HG03135 (cell line): ENCODE results near the gene AP2S1.
"Not testable (repeated sequence)": the region's sequence is repeated elsewhere in the genome, so short reads cannot be mapped to it uniquely, and the experiment has no call there.

Source experiments
- ATAC-seq: cut with Tn5 transposase; IDR thresholded peaks from one replicate; pipeline ENCODE4 v1.9.1; 2021; ENCODE audit warnings: mild to moderate bottlenecking, moderate library complexity; ENCODE audit not compliant: unreplicated experiment

Gene AP2S1

DNA sequence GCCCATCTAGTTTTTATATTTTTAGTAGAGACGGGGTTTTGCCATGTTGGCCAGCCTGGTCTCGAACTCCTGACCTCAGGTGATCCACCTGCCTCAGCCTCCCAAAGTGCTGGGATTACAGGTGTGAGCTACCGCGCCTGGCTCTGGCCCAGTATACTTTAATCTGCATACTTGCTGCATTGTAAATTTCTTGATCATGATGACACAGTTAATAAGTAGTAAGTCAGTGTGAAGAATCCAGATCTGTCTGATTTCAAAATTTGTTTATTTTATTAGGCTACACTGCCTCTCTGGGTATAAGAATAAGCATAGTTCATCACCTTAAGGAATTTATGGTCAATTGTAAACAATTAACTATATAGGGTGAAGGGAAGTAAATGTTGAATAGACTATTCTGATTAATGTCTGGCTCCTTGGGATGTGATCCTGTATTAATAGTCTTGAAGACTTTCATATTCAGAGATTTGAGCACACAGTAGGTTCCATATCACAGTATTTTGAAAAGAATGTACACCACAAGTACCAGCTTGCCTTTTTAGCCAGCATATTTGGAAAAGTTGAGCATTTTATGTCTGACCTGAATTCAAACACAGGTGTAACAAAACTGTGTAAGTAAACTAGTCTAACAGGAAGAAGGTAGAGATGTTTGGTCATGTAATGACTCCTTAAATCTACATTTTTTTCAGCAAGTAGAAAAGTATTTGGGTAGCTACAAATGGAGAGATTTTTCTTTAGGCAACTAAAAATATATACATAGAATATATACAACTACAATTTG is 17.6 kb upstream of the AP2S1 start:
- no peak for ATAC-seq

DNA sequence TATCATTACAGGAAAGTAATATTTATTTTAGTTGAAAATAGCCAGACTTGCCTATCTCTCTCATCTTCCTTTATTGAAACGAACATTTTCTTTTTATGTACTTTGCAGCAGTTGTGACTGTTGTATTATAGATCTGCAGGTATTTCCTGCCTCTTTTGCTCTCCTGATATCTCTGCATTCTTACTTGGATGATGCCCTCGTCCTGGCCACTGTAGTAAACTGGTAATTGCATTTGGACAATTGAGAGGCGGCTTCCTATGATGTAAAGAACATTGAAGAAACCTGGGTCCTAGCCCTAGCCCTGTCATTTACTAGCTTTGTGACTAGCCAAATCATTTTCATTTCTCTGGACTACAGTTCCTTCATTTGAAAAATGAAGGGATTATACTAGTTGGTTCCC is 16.5 kb upstream of the AP2S1 start:
- no peak for ATAC-seq

DNA sequence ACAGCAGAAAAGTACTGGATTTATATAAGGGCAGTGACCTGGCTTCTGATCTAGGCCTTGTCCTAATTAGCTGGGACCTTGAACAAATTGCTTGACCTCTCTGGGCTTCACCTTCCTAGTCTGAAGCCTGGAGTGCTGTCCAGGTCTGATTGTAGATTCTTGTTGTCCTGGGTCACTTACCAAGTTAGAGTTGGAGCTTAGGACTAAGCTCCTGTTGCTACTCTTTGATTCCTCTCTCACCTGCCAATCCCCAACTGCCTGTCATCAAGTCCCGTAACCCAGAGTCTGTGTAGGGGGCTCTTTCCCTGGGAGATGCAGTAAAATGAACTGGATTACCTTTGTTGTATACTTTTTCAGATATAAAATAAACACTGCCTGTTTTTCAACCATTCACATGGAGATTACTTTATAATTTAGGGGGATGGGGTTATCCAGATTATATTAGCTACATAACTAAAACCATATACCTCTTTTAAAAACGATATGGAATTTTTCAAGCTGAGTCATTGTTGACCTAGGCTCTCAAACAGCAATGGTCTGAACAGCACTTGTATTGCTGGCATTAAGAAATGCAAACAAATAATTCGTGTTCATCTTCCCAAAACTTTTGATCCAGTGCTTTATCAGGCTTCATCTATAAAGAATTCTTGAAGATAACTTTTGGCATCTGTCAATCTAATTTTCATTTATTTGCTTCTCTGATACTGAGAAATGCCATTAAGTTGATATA is 15.9 kb upstream of the AP2S1 start:
- no peak for ATAC-seq

DNA sequence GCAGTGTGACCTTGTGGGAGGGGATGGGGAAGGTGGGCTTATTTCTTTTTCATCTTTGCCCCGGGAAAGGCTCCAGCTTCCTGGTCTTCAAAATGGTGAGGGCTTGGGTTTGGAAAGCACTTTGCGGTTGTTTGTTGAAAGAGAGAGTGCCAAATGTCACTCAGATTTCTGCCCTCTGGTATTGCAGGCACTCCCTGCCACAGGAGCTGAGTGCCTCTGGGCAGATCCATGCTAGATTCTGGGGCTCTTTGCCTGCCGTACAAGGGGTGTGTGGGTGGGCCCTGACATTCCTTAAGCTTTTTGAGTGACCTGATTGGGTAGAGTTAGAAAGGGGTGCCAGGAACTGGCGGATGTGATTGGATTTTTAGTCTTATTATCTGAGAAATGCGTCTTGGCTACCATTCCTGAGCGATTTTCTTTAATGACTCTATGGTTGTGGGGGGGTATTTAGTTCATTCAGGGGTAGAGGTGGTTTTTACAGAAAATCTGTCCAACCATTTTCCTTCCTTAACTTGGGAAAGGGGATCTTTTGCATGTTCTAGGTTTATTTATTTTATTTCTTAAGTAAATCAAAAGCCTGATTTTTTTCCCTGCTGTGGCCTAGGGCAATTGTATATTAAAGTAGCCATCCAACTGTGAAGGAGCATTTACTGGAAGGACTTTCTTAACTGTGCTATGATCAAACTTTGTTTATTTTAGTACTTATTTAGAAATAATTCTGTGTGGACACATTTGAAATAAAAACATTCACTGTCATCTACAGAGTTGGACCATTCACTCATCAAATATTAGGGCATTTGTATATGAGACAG is 13.4 kb upstream of the AP2S1 start:
- ATAC-seq: no peak

DNA sequence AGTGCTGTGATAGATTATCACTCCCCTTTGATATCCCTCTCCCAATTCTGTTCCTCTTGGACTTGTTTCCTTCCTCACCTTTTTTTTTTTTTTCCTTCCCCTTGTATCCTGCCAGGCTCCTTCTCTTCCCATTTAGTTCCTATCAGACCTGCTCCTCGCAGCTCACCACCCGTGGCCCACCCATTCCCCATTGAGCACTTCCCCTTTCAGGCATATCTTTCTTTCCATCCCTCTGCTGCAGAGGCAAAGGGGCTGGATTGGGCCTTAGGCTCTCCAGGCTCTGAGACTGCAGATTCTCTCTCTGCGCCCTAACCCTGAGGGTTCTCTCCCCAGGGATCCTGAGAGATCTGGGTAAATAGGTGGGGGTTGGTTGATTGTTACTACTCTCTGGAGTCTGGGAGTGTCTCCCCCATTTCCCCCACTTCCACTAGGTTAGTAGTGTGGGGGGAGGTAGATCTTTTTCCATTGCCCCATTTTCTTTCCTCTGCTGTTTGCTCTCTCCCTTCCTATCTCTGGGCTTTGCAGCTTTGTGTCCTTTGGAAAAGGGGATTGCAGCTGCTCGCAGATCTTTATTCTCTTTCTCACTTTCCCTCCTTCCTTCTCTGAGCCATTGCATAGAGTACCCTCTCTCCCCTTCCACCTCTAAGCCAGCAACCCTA is 12.5 kb upstream of the AP2S1 start:
- no peak for ATAC-seq

DNA sequence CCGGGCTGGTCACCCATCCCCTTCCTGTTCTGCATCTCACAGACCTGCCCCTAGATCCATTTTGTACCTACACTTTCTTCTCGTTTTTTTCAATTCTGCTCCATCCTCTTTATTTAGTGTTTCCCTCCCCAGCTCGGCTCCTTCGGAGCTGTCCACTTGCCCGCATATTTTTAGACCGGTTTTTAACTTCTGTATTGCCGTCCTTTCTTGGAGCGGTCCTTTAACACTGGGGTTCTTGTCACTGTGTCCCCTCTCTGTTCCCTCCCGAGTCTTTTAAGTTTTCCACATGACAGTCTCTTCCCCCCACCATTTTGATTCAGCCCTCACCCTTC is 11.8 kb upstream of the AP2S1 start:
- ATAC-seq: no peak

DNA sequence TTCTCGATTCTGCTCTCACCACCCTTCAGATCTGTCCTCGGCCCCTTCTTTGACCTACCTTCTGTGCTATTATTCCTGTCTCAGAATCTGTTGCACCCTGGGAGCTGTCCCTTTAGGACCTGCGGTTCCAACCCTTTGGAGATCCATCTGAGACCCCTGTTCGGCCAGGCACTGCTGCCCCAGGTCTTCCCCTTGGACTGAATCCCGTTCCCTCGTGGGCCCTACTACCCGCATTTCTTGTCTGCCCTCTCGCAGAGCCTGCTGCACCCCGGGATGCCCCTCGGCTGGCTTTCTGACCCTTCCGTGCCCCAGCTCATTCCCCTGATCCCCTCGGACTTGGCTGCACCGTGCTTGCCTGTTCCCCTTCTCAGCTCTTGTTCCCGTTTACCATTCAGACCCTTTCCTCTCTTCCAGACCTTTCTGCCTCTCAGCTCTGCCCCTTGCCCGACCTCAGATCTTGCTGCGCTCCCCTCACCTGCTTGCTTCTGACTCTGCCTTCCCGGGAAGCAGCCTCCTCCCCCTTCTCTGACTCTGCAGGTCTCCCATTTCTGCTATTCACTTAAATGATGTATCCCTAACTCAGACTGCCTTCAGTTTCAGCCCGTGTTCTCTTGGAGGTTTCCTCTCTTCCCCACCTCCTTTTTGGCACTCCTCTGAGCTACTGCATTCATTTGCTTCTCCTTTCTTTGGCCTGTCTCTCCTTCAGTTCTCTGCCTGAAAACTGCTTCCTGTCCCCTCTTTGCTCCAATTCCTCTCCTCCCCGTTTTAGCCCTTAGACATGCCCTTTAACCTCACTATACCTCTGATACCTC is 11.3 kb upstream of the AP2S1 start:
- ATAC-seq: no peak

DNA sequence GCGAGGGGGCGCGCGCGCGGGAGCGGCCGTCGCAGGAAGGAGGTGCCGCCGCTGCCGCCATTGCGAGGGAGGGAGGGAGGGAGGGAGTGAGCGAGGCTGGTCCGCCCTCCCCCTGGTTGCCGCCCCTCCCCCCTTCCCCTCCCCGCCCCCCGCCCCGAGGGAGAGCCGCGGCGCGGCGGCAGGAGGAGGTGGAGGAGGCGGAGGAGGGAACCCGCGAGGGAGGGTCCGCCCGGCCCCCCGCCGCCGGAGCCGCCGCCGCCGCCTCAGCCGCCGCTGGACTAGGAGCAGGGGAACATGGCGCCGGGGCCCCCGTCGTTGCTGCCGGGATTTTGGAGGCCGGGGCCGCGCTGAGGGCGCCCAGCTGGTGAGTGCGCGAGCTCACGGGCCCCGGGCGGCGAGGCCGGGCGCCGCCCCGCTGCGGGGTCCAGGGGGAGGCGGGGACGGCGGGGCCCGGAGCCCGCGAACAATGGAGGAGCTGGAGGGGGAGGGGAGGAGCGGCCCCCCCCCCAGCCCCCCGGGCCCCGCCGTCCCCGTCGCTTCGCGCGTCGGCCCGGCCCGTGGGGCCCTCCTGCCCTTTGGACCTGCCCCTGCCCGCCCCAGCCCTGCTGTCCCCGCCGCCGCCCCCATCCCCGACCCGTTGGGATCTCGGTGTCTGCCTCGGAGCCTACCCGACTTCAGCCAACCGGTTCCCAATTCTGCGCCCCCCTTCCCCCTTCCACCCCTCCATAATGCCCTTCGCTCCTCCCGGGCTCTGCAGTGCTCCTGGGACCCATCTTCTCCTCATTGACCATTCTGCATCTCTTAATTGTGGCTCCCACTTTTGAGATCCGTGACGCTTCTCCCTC is 10.4 kb upstream of the AP2S1 start, which contains the start of gene ARHGAP35:
Gene ARHGAP35 (plus strand): TSS at position 152 of the 845 bp plus-strand sequence. CDS start 57,679 bp downstream, outside the sequence.
- ATAC-seq: peak; percentile 3

DNA sequence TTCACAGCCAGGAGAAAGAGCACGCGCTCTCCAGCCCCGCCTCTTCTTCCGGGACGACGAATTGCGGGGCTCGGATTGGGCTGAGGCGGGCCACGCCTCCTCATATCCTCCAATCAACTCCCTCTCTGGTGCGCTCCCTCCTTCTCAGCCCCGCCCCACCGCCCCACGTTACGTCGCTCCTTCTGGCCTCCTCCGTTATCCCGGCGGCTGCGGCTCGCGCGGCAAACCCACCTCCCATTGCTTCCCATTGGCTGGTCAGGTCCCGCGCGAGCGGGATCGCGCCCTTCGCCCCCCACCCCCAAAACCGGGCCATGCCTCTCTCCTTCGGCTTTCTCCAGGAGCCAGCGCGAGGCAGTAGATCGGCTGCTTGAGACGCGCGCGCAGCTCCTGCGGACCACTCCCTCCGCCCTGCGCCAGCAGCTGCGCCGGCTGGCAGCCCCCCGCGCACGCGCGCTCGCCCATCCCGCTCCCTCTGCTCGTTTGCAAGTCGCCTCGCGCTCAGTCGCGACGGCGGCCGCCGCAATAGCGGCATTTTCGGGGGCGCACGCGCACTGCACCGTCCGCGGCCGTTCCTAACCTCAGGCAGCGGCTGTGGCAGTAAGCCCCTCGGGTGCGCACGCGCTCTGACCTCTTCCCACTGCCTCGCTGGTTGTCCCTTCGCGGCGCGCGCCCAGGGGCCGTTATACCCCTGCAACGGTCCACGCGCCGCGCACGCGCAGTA is 9.6 kb upstream of the AP2S1 start:
- peak; percentile 67 for ATAC-seq

DNA sequence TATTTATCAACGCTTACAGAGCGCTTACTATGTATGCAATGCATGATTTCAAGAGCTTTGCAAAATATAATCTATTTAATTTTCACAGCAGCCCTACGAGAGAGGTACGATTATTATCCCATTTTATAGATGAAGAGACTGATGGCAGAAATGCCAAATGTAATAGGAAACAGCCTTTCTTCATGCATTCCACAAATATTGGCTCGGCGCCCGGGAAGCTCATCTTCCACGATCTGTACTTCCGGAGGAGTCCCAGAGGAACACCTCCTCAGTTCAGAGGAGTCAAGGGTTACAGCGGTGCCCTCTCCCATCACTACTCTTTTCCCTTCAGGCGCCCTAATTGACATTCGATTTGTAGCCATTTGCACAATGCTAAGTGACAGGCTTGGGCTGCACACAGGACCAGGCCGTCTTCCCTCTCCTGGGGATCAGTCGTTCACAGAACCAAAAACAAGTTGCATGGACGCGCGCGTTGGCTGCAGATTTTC is 9.0 kb upstream of the AP2S1 start:
- ATAC-seq: no peak

DNA sequence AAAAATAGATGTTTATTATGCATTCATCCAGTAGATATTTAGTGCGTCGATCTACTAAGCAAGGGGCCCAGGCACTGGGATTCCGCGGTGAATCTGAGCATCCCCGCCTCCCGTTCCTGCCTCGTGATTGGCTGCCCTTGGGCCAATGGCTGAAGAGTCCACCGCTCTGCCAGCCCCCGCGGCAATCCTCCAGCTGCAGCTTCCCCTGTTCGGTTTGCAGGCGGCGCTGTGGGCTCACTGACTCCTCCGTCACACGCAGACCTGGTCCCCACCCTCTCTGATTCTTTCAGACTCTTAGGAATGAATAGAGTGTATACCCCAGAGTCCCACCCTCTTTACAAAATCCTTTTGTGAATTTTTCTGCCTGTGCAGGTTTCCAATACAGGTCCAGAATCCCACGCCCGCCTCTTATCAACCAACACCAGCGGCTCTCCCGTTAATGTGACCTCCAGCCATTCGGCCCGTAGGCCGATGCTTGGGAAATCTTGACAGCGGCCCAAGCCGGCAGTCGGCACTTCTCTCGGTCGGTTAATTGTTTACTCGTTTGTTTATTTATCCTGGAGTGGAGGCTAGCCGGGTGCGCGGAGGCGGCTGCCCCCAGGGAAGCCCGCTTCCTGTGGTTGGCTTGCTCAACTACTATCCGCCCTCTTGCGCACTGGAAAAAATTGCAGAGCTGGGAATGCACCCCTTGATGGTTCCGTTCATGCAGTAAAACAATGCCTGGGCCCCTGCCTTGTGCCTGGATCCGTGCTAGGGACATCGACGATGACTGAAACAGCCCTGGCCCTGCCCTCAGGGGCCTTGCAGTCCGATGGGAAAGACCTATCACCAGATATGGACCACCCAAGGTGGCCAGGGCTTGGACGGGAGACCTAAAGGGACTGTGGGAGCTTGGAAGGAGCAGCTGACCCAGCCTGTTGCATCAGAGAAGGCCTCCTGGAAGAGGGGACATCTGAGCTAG is 5.7 kb upstream of the AP2S1 start:
- ATAC-seq: peak; percentile 39

DNA sequence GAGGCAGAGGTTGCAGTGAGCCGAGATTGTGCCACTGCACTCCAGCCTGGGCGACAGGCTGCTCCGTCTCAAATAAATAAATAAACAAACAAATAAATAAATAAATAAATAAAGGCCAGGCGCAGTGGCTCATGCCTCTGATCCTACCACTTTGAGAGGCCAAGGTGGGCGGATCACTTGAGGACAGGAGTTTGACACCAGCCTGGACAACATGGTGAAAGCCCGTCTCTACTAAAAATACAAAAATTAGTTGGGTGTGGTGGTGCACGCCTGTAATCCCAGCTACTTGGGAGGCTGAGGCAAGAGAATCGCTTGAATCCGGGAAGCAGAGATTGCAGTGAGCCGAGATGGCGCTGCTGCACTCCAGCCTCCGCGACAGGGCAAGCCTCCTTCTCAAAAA is 4.1 kb upstream of the AP2S1 start:
- ATAC-seq: not testable (repeated sequence)

DNA sequence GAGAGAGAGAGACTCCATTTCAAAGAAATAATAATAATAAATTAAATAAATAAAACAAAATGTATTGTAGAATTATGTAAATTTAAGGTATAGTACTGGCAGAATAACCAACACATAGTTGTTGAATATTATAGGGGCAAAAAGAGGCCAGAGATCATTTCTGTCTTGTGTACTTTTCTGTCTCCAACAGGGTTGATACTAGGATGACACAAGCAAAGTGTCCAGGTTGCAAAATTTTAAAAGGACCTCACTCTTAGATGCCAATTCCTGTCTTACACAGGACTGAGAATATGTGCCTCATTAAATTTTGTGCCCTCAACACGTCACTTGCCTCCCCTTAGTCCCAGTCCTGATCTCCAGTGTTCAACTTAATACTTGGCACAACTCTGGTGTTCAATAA is 2.2 kb upstream of the AP2S1 start:
- no peak for ATAC-seq

DNA sequence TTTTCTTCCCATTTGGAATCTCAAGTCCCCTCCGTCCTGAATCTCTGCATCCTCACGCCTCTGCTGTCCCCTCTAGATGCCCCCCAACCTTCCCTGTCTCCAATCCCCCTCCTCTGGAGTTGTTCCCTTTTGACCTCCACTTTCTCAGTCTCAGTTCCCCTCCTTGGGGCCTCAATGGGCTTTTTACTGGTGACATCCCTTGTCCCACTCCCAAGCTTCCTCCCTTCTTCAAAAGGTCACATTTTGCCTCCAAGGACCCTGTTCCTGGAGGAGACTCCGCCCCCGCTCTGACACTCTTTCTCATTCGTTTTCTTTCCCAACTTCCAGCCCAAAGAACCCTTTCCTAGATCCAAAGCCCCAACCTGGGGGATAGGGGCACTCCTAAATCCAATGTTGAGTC is 1.0 kb downstream of the AP2S1 start:
- ATAC-seq: no peak

DNA sequence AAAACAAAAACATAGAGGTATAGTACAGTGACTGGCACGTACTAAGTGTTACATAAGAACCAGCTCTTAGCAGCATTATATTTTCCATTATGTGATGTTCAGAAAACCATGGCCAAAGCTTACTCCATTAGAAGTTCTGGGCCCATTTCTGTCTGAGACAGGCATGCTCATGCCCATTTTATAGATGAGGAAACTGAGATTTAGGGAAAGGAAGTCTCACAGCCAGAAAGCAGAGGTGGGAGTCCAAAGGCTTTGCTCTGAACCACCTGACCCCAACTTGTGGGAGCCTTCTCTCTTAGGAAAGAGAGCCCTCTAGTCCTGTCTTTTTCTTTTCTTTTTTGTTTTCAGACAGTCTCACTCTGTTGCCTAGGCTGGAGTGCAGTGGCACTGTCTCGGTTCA is 2.3 kb downstream of the AP2S1 start:
- ATAC-seq: no peak

DNA sequence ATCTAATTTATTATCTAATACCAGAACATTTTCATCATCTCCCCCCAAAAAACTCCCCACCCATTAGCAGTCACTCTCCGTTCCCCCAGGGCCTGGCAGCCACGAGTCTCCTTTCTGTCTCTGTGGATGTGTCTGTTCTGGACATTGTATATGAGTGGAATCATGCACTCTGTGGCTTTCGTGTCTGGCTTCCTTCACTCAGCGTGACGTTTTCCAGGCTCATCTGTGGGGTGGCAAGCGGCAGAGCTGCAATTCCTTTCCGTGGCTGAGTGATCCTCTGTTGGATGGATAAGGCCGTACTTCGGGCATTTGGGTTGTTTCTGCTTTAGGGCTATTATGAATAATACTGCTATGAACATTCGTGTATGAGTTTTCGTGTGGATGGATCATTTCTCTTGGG is 3.1 kb downstream of the AP2S1 start:
- no peak for ATAC-seq

DNA sequence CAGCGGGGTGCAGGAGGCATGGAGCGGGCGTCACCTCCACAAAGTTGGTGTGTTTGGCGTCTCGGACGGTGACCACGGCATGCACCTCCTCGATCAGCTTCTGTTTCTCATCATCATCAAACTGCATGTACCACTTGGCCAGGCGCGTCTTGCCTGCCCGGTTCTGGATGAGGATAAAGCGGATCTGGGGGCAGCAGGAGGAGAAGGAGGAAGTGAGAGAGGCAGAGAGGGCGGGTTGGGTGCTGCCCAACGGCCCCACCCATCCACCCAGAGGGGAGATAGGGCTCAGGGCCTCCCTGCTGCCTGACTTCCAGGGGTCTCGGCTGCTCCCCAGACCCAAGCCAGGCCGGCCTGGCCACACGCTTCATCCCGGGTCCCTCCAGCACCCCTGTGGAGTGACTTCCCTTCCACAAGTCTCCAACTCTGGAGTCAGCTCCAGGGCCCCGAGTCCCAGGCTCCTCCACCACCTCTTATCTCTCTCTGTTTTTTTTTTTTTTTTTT is 4.6 kb downstream of the AP2S1 start:
- ATAC-seq: no peak
